NB4 (cell line): ENCODE results near the gene SSX2IP.

Source experiments
- POLR2A ChIP-seq: IDR thresholded peaks from 2 replicates; pipeline ENCODE4 v1.6.1; 2011; ENCODE audit warnings: mild to moderate bottlenecking; ENCODE audit not compliant: insufficient read length; ENCODE audit errors: extremely low read depth
- TF ChIP-seq, protein P1 (sequence below): IDR thresholded peaks from one replicate; pipeline ENCODE4 v1.5.1; 2012; ENCODE audit warnings: low read depth, low read length

GRCh38 chr1:84635429-84635828, 54.8 kb downstream of the SSX2IP start:
- TF ChIP-seq, protein P1, sequence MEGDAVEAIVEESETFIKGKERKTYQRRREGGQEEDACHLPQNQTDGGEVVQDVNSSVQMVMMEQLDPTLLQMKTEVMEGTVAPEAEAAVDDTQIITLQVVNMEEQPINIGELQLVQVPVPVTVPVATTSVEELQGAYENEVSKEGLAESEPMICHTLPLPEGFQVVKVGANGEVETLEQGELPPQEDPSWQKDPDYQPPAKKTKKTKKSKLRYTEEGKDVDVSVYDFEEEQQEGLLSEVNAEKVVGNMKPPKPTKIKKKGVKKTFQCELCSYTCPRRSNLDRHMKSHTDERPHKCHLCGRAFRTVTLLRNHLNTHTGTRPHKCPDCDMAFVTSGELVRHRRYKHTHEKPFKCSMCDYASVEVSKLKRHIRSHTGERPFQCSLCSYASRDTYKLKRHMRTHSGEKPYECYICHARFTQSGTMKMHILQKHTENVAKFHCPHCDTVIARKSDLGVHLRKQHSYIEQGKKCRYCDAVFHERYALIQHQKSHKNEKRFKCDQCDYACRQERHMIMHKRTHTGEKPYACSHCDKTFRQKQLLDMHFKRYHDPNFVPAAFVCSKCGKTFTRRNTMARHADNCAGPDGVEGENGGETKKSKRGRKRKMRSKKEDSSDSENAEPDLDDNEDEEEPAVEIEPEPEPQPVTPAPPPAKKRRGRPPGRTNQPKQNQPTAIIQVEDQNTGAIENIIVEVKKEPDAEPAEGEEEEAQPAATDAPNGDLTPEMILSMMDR = no peak
- no peak for TF ChIP-seq POLR2A
